Measurements from ENCODE around the gene AGBL5.
A peak's percentile ranks its signal among the peaks of the same experiment; 100 is the strongest.

Gene AGBL5

GRCh38 chr2:27024812-27025211 is 26.7 kb upstream of the AGBL5 start:
- no peak for DNase-seq (ENCODE audit: low spot score)

DNA sequence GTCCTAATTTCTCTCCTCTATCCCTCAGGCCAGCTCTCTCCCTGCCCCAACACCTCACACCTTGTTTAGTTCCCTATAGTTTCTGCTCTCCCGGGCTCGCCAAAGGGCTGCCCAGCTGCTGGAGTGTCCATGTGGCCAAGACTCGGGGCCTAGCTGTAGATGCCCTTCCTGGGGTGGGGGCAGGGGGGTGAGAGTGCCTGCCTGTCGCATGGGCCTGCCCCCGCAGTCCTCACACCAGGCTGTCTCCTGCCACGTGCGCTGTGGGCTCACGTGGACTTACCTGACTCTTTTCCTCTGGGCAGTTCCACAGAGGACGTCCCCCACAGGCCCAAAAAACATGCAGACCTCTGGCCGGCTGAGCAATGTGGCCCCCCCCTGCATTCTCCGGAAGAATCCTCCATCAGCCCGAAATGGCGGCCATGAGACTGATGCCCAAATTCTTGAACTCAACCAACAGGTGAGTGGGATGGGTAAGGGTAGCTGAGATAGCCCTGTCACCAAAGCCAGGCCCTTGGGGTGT is 26.1 kb upstream of the AGBL5 start:
- DNase-seq (ENCODE audit: low spot score) = no peak

DNA sequence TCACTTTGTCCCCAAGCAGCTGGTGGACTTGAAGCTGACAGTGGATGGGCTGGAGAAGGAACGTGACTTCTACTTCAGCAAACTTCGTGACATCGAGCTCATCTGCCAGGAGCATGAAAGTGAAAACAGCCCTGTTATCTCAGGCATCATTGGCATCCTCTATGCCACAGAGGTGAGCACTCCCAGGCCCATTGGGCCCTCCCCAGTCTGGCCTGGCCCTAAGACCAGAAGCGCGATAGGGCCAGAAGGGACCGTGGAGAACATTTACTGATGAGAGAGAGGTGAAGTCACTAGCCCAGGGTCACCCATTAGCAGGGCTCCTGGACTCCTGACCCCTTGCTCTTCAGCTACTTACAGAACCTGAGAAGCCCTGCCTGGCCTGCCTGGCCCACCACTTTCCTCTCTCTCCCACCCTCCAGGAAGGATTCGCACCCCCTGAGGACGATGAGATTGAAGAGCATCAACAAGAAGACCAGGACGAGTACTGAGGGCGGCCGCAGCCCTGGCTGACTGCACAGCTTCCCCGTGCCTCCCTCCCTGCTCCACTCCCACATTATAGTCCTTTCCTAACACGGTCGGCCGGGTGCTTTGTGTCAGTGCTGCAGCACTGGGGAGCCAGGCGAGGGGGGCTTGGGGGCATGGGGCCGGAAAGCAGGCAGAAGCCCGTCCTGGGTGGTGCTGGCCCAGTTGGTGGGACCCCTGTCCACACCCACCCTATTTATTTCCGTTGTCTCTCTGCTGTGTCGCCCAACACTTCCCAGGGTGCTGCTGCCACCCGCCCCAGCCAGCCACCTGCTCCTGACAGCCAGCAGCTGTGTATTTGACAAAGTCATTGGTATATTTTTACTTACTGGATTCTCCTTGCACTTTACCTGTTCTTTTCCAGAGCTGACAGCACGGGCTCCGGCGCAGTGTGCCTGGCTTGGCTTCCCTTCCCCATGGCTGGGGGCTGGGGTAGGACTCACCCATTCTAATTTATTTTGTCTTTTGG is 25.3 kb upstream of the AGBL5 start:
- no peak for DNase-seq (ENCODE audit: low spot score)

GRCh38 chr2:27027211-27027651 is 24.2 kb upstream of the AGBL5 start:
- no peak for DNase-seq (ENCODE audit: low spot score)

DNA sequence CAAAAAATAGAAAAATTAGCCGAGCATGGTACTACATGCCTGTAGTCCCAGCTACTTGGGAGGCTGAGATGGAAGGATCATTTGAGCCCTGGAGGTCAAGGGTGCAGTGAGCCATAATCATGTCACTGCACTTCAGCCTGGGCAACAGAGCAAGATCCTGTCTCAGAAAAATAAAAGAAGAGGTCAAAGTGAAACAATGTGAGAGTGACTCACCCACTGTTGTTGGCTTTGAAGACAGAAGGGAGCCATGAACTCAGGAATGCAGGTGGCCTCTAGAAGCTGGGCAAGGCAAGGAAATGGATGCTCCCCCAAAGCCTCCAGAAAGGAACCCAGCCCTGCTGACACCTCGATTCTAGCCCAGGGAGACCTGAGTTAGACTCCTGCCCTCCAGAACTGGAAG is 22.4 kb upstream of the AGBL5 start:
- DNase-seq (ENCODE audit: low spot score) = no peak

DNA sequence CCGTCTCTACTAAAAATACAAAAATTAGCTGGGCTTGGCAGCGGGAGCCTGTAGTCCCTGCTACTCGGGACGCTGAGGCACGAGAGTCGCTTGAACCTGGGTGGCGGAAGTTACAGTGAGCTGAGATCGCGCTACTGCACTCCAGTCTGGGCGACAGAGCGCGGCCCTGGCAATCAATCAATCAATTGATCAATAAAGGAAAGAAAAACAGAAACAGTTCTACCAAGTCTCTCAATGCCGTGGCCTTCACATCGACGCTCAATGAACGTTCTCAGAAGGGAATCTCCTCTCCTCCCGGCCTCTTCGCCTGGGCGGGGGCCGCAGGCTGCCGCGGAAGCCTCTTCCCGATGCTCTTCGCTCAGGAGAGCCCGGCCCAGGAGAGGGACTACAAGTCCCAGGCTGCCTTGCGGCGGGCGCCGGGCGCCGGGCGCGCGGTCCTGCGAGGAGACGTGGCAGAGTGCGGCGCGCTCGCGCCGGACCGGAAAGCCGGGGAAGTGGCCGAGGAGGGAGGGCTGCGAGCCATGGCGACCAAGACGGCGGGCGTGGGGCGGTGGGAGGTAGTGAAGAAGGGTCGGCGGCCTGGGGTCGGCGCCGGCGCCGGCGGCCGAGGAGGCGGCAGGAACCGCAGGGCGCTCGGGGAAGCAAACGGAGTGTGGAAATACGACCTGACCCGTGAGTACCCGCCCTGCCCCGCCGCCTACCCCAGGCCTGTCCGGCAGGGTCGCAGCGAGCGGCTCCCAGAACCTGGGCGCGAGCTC is 18.8 kb upstream of the AGBL5 start, which contains the start of gene TMEM214:
Gene TMEM214, plus strand, starts transcription at position 471 of the 758 bp plus-strand sequence. Its CDS starts 51 bp downstream, at position 522.
- peak; percentile 77 for DNase-seq (ENCODE audit: low spot score)

- DNase-seq (ENCODE audit: low spot score) = no peak
These were observed 18.1 kb upstream of the AGBL5 start for GRCh38 chr2:27033253-27033852.

GRCh38 chr2:27038012-27038411 is 13.5 kb upstream of the AGBL5 start:
- DNase-seq (ENCODE audit: low spot score) = no peak

GRCh38 chr2:27038631-27039339 is 12.7 kb upstream of the AGBL5 start:
- no peak for DNase-seq (ENCODE audit: low spot score)

- DNase-seq (ENCODE audit: low spot score) = no peak
These were observed 12.0 kb upstream of the AGBL5 start for GRCh38 chr2:27039426-27039825.

GRCh38 chr2:27039871-27040270 is 11.6 kb upstream of the AGBL5 start:
- DNase-seq (ENCODE audit: low spot score) = no peak

- DNase-seq (ENCODE audit: low spot score) = no peak
These were observed 11.2 kb upstream of the AGBL5 start for GRCh38 chr2:27040282-27040681.

DNA sequence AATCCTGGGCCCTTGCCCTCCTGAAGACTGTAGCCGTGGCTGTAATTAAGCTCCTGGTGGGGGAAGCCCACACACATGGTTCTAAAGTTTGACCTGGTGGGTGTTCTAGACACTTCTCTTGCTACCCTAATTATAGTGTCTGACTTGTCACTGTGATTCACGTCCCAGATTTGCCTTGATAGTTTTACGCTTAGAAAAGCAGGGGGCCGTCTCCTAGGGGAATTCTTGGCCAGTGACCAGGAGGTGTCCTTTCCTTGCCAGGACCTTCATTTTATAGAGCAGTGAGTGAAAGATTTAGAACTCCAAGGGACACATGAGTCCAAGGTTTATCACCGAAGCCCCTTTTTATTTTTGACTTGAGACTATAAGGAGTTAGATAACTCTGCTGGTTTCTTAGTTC is 9.7 kb upstream of the AGBL5 start:
- no peak for DNase-seq (ENCODE audit: low spot score)

DNA sequence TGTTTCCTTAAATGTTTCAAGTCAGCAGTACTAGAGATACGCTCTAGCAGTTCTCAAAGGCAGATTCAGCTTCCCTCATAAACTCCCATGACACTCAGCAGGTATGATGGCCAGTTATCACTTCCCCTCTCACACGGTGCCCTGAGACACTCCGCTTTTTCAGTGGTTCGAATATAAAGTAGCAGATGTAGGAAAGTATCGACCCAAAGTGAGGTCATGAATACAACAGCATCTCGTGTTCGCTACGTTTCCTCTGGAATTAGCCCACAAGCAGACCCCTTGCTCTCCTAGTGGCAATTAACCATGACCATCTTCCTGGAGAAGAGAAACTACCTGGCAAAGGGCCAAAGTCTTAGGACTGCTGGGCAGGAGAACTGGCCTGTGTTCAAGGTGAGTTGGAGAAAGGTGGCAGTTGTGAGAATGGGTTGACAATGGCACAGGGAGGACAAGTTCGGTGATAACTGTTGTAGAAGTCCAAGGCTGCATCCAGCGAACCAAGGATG is 9.3 kb upstream of the AGBL5 start:
- DNase-seq (ENCODE audit: low spot score) = no peak

DNA sequence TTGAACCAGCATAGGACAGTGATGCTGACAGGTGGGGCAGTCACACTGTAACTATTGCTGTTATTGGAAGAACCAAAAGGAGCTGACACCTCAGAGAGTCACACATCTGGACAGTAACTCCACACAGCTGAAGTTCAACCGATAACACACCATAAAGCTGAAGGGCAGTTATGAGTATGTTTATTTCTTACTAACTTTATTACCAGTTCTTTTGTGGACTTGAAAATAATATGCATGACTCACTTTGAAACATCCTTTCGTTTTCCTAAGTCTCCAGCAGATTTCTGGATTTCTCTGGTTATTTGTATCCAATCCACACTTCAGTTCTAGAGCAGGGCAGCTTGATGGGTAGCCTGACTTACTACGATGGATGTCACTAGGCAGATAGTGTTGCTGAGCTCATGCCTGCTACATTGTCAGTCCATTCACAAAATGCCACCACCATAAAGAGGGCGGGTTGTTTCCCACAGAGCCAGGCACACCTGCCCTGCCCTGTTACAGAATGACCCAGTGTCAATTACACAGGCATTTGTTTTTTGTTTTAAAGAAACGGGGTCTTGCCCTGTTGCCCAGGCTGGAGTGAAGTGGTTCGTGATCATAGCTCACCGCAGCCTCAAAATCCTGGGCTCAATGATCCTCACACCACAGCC is 8.4 kb upstream of the AGBL5 start:
- no peak for DNase-seq (ENCODE audit: low spot score)

DNA sequence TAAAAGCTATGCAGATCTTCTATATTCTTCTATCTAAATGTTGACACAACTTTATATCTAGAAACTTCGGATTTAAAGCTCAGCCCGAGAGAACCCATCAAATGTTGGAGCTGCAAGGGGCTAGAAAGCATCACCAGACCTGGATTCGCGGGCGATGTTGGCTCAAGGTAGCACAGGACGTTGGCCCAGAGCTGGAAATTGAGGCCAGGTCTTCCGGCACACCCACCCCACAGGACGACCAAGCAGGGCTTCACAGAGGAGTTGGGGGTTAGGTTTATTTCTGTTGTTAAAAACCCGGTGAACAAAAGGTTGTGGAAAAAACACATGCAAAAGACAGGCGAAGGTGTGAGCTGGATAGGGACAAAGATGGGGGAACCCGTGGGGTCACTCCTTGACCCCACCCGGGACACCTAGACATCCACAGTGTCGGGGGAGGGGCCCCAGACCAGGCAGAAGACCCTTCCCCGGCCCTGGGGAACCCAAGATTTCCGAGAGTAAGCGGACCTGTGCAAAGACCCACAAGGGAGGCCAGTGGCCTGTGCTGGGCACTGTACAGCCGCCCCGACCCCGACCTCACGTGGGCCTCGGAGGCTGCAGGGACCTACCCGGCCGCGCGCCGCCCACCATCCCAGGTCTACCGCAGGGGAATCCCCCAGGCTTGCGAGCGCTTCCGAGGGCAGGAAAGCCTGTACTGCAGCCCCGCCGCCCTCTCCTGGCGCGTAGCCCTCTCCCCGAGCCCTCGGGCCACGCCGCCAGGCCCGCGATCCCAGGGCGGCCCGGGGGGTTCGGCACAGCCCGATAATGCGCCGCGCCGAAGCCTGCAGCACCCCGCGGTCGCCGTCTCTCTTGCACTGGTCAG is 1.8 kb upstream of the AGBL5 start:
- DNase-seq (ENCODE audit: low spot score) = peak; percentile 18

- peak; percentile 96 for DNase-seq (ENCODE audit: low spot score)
These were observed 1.0 kb upstream of the AGBL5 start for GRCh38 chr2:27050281-27050995.

- DNase-seq (ENCODE audit: low spot score) = no peak
These were observed 606 bp downstream of the AGBL5 start for GRCh38 chr2:27051902-27052645.
